GM18526 (cell line): ENCODE results near the gene FARP2.

Experiments
- POLR2A ChIP-seq: IDR thresholded peaks from 3 replicates; pipeline ENCODE4 v1.6.1; 2011; ENCODE audit not compliant: insufficient read length; ENCODE audit errors: extremely low read depth

The FARP2 gene

GRCh38 chr2:241485172-241485911, 129.3 kb downstream of the FARP2 start:
- no peak for TF ChIP-seq POLR2A

- no peak for TF ChIP-seq POLR2A
These were observed 133.0 kb downstream of the FARP2 start for GRCh38 chr2:241489088-241489487.

GRCh38 chr2:241489733-241490680, 133.9 kb downstream of the FARP2 start:
- no peak for TF ChIP-seq POLR2A

GRCh38 chr2:241490825-241491506, 134.9 kb downstream of the FARP2 start:
- no peak for TF ChIP-seq POLR2A

- TF ChIP-seq POLR2A, result no peak
These were observed 135.6 kb downstream of the FARP2 start for GRCh38 chr2:241491549-241492173.

GRCh38 chr2:241492174-241492565, 136.1 kb downstream of the FARP2 start:
- TF ChIP-seq POLR2A, result no peak

- no peak for TF ChIP-seq POLR2A
These were observed 137.0 kb downstream of the FARP2 start for GRCh38 chr2:241493092-241493491.

GRCh38 chr2:241494311-241494908, 138.3 kb downstream of the FARP2 start:
- no peak for TF ChIP-seq POLR2A

GRCh38 chr2:241495172-241496002, 139.3 kb downstream of the FARP2 start:
- TF ChIP-seq POLR2A, result no peak

GRCh38 chr2:241496003-241496707, 140.1 kb downstream of the FARP2 start:
- no peak for TF ChIP-seq POLR2A

- TF ChIP-seq POLR2A, result no peak
These were observed 141.1 kb downstream of the FARP2 start for GRCh38 chr2:241496904-241497877.
